Measurements from ENCODE around the gene SLBP. TPM values are rescaled to one million over a fixed set of nuclear protein-coding genes. Genes with fewer than 3 reads are reported as not detected.

SLBP gene
- total RNA-seq, 1 donor = 89.1 TPM

- no peak for TF ChIP-seq CTCF (IDR thresholded peaks at IDR 0.05; ENCODE audit: insufficient read depth, low read length)
- no peak overlapping the region for H3K4me3 ChIP-seq (ENCODE audit: low read depth, low read length)
- DNase-seq (ENCODE audit: low read depth) = no peak
These were observed 42.8 kb downstream of the SLBP start for GRCh38 chr4:1669270-1669669.

- no peak for DNase-seq (ENCODE audit: low read depth)
- no peak overlapping the region for H3K4me3 ChIP-seq (ENCODE audit: low read depth, low read length)
- TF ChIP-seq CTCF (IDR thresholded peaks at IDR 0.05; ENCODE audit: insufficient read depth, low read length) = no peak
These were observed 43.7 kb downstream of the SLBP start for GRCh38 chr4:1668488-1668840.

- H3K4me3 ChIP-seq (ENCODE audit: low read depth, low read length) = no peak overlapping the region
- no peak for TF ChIP-seq CTCF (IDR thresholded peaks at IDR 0.05; ENCODE audit: insufficient read depth, low read length)
- no peak for DNase-seq (ENCODE audit: low read depth)
These were observed 44.8 kb downstream of the SLBP start for GRCh38 chr4:1667273-1667672.

- H3K4me3 ChIP-seq (ENCODE audit: low read depth, low read length) = no peak overlapping the region
- no peak for DNase-seq (ENCODE audit: low read depth)
- no peak for TF ChIP-seq CTCF (IDR thresholded peaks at IDR 0.05; ENCODE audit: insufficient read depth, low read length)
These were observed 45.7 kb downstream of the SLBP start for GRCh38 chr4:1666391-1666790.

GRCh38 chr4:1664141-1664540, 48.0 kb downstream of the SLBP start:
- DNase-seq (ENCODE audit: low read depth) = no peak
- no peak for TF ChIP-seq CTCF (IDR thresholded peaks at IDR 0.05; ENCODE audit: insufficient read depth, low read length)

GRCh38 chr4:1663549-1663948, 48.6 kb downstream of the SLBP start:
- H3K4me3 ChIP-seq (ENCODE audit: low read depth, low read length) = no peak overlapping the region
- DNase-seq (ENCODE audit: low read depth) = no peak
- no peak for TF ChIP-seq CTCF (IDR thresholded peaks at IDR 0.05; ENCODE audit: insufficient read depth, low read length)

More at GRCh38 chr4:1664141-1664540, 48.0 kb downstream of the SLBP start:
- H3K4me3 ChIP-seq (ENCODE audit: low read depth, low read length) = no peak overlapping the region

GRCh38 chr4:1661695-1662094, 50.4 kb downstream of the SLBP start:
- H3K4me3 ChIP-seq (ENCODE audit: low read depth, low read length) = no peak overlapping the region
- DNase-seq (ENCODE audit: low read depth) = no peak
- TF ChIP-seq CTCF (IDR thresholded peaks at IDR 0.05; ENCODE audit: insufficient read depth, low read length) = no peak
